Lower lobe of right lung (tissue), 2 donors: ENCODE measurements around the gene CRHR1. TPM values are rescaled to one million over a fixed set of nuclear protein-coding genes. Genes with fewer than 3 reads are reported as not detected.

Experiments
- ATAC-seq, 2 donors: fragments of 200-7000 bp; cut with Tn5 transposase; one replicate each; pipeline ENCODE4 v1.9.1; 2020 to 2022; ENCODE audit warnings: mild to moderate bottlenecking in 2 of 2, moderate library complexity in 2 of 2
- DNase-seq: peaks from one replicate; pipeline ENCODE4 v3.0.0-alpha.2; 2020
- H3K27ac ChIP-seq: fragments of 200-600 bp; one replicate; pipeline ENCODE4 v1.8.0; 2022
- H3K27me3 ChIP-seq: fragments of 200-600 bp; one replicate; pipeline ENCODE4 v1.8.0; 2022; ENCODE audit warnings: low read depth
- H3K36me3 ChIP-seq: fragments of 200-600 bp; one replicate; pipeline ENCODE4 v1.8.0; 2022; ENCODE audit warnings: mild to moderate bottlenecking
- H3K4me1 ChIP-seq: fragments of 200-600 bp; one replicate; pipeline ENCODE4 v1.8.0; 2022
- H3K4me3 ChIP-seq: fragments of 200-600 bp; one replicate; pipeline ENCODE4 v1.8.0; 2022; ENCODE audit warnings: mild to moderate bottlenecking
- H3K9me3 ChIP-seq: fragments of 200-600 bp; one replicate; pipeline ENCODE4 v1.8.0; 2022
- CTCF ChIP-seq: fragments of 200-600 bp; IDR thresholded peaks from one replicate; pipeline ENCODE4 v1.8.0; 2022; ENCODE audit warnings: antibody characterized with exemption, mild to moderate bottlenecking
- intact Hi-C: fragments of 100-400 bp; cut with DNase I; formaldehyde crosslinking; loops from one replicate; pipeline ENCODE4 v1.11.0; 2022
- total RNA-seq: library from RNA; stranded (reverse); fragmentation: NEBNext Ultra II Directional; extraction: Animal tissue kit (Norgen Biotek cat#: 25700); gene quantifications from one replicate; pipeline ENCODE4 v1.2.1, GENCODE V29; 2021
- donor health status: DM: no; HTN: yes; CAD: no; lungs with severe emphysema.

CRHR1 gene
- total RNA-seq, 1 donor from 2014 or later = not detected

- no peak for TF ChIP-seq CTCF
- ATAC-seq = no peak
- DNase-seq = no peak
- Histone ChIP-seq H3K4me3 (no peak overlapping the region), H3K9me3 (no peaks in the 10 kb centered on the region), H3K4me1 (no peaks in the 10 kb centered on the region), H3K27me3 (peaks cover 6% of the 10 kb centered on the region), H3K27ac (no peak overlapping the region), H3K36me3 (no peaks in the 10 kb centered on the region)
- intact Hi-C loops = no loop called here
These were observed 55.3 kb downstream of the CRHR1 start for GRCh38 chr17:45839442-45839841.

- H3K27ac ChIP-seq = no peak overlapping the region
- H3K27me3 ChIP-seq = peaks cover 6% of the 10 kb centered on the region
- no peak for TF ChIP-seq CTCF
- intact Hi-C loops = no loop called here
- H3K4me1 ChIP-seq = no peaks in the 10 kb centered on the region
- H3K9me3 ChIP-seq = no peaks in the 10 kb centered on the region
- DNase-seq (no peak), ATAC-seq (no peak)
- no peaks in the 10 kb centered on the region for H3K36me3 ChIP-seq
- H3K4me3 ChIP-seq = no peak overlapping the region
These were observed 57.1 kb downstream of the CRHR1 start for GRCh38 chr17:45841186-45841585.

- intact Hi-C loops = no loop called here
- ATAC-seq = no peak
- H3K9me3 ChIP-seq = no peaks in the 10 kb centered on the region
- no peaks in the 10 kb centered on the region for H3K27me3 ChIP-seq
- TF ChIP-seq CTCF = no peak
- H3K27ac ChIP-seq = no peak overlapping the region
- no peak for DNase-seq
- no peaks in the 10 kb centered on the region for H3K4me1 ChIP-seq
- no peak overlapping the region for H3K4me3 ChIP-seq
- H3K36me3 ChIP-seq = no peaks in the 10 kb centered on the region
These were observed 57.9 kb downstream of the CRHR1 start for GRCh38 chr17:45841883-45842525.

- no peak overlapping the region for H3K4me3 ChIP-seq
- H3K36me3 ChIP-seq = no peaks in the 10 kb centered on the region
- TF ChIP-seq CTCF = no peak
- intact Hi-C loops = no loop called here
- no peak overlapping the region for H3K27ac ChIP-seq
- H3K27me3 ChIP-seq = no peaks in the 10 kb centered on the region
- no peaks in the 10 kb centered on the region for H3K4me1 ChIP-seq
- ATAC-seq (no peak), DNase-seq (no peak)
- H3K9me3 ChIP-seq = no peaks in the 10 kb centered on the region
These were observed 59.6 kb downstream of the CRHR1 start for GRCh38 chr17:45843722-45844121.

- Histone ChIP-seq H3K27ac (no peak within 1 kb of the TSS), H3K36me3 (no peaks in the 10 kb centered on the region), H3K4me3 (no peak within 1 kb of the TSS), H3K4me1 (no peaks in the 10 kb centered on the region), H3K9me3 (no peaks in the 10 kb centered on the region), H3K27me3 (peaks cover 5% of the 10 kb centered on the region)
- ATAC-seq (peak in 1 of 2 donors; percentile 15), DNase-seq (peak; percentile 42)
- no peak for TF ChIP-seq CTCF
- intact Hi-C loops = no loop called here
These were observed 60.7 kb downstream of the CRHR1 start, which contains the start of gene SPPL2C for GRCh38 chr17:45844695-45845375. Gene SPPL2C, plus strand, starts transcription at chr17:45844881. Its CDS starts 26 bp downstream, at chr17:45844907.
